DOHH2 (cell line): Measurements from ENCODE around the gene PKD2L2.

Experiments
- EZH2phosphoT487 ChIP-seq: fragments of 200-600 bp; sonication (generic); IDR thresholded peaks from 2 replicates; pipeline ENCODE4 v1.6.1; 2017; ENCODE audit warnings: borderline replicate concordance, mild to moderate bottlenecking, antibody characterized with exemption, low read length, moderate library complexity, mixed read lengths
- TF ChIP-seq, protein P1 (sequence below): fragments of 200-600 bp; sonication (generic); IDR thresholded peaks from one replicate; pipeline ENCODE4 v1.5.1; 2014; ENCODE audit warnings: antibody characterized with exemption, mild to moderate bottlenecking, low read depth, low read length; ENCODE audit not compliant: poor library complexity, severe bottlenecking

DNA sequence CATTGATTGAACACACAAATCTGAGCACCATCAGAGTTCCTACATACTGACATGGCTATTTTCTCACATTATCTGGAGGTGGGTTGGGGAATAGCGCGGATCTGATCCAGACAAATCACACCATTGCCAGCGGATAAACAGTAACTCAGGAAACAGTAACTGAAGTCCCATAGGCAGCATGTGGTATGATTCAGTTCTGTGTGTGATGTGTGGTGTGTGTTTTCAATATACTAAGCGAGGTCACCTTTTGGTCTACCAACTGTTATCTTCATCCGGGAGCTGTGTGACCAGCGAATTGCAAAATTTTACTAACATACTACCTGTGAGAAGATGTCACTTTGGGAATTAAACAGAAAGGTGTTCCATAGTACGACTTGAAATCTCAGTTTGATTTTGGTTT lies 50.1 kb downstream of the PKD2L2 start:
- TF ChIP-seq, protein P1, sequence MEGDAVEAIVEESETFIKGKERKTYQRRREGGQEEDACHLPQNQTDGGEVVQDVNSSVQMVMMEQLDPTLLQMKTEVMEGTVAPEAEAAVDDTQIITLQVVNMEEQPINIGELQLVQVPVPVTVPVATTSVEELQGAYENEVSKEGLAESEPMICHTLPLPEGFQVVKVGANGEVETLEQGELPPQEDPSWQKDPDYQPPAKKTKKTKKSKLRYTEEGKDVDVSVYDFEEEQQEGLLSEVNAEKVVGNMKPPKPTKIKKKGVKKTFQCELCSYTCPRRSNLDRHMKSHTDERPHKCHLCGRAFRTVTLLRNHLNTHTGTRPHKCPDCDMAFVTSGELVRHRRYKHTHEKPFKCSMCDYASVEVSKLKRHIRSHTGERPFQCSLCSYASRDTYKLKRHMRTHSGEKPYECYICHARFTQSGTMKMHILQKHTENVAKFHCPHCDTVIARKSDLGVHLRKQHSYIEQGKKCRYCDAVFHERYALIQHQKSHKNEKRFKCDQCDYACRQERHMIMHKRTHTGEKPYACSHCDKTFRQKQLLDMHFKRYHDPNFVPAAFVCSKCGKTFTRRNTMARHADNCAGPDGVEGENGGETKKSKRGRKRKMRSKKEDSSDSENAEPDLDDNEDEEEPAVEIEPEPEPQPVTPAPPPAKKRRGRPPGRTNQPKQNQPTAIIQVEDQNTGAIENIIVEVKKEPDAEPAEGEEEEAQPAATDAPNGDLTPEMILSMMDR = no peak
- TF ChIP-seq EZH2phosphoT487 = no peak
